Heart right ventricle (tissue), 16 donors: Measurements from ENCODE around the gene GLRX5. TPM values are rescaled to one million over a fixed set of nuclear protein-coding genes. Genes with fewer than 3 reads are reported as not detected.

Source experiments
- ATAC-seq, 8 donors: fragments of 200-7000 bp; cut with Tn5 transposase; one replicate each; pipeline ENCODE4 v1.9.1; 2020; ENCODE audit warnings: mild to moderate bottlenecking in 8 of 8, moderate library complexity in 8 of 8, moderate number of reproducible peaks in 1 of 8
- DNase-seq, 2 donors: peaks; one replicate each; pipeline ENCODE4 v3.0.0-alpha.2; 2020
- H3K27ac ChIP-seq, 10 donors: fragments of 200-600 bp; sonication (generic) in 2 of 10; one replicate each; pipeline versions ENCODE4 v1.5.0 to v1.8.0; 2020 to 2022; ENCODE audit warnings: mild to moderate bottlenecking in 3 of 10
- H3K27me3 ChIP-seq, 7 donors: fragments of 200-600 bp; one replicate each; pipeline ENCODE4 v1.8.0; 2021 to 2022; ENCODE audit warnings: mild to moderate bottlenecking in 2 of 7
- H3K36me3 ChIP-seq, 9 donors: fragments of 200-600 bp; sonication (generic) in 1 of 9; one replicate each; pipeline versions ENCODE4 v1.5.0 to v1.8.0; 2020 to 2022; ENCODE audit warnings: mild to moderate bottlenecking in 2 of 9
- H3K4me1 ChIP-seq, 9 donors: fragments of 200-600 bp; sonication (generic) in 1 of 9; one replicate each; pipeline versions ENCODE4 v1.5.0 to v1.8.0; 2020 to 2022; ENCODE audit warnings: mild to moderate bottlenecking in 4 of 9
- H3K4me3 ChIP-seq, 10 donors: fragments of 200-600 bp; sonication (generic) in 2 of 10; one replicate each; pipeline versions ENCODE4 v1.5.0 to v1.8.0; 2020 to 2022; ENCODE audit warnings: mild to moderate bottlenecking in 7 of 10, moderate library complexity in 2 of 10
- H3K9me3 ChIP-seq, 11 donors: fragments of 200-600 bp in 10 of 11; sonication (generic) in 2 of 11; one replicate each; pipeline versions ENCODE4 v1.5.0 to v1.8.0; 2013 to 2022; ENCODE audit warnings: mild to moderate bottlenecking in 2 of 11, control low read depth in 1 of 11, moderate library complexity in 1 of 11
- WGBS, 2 donors: extraction: QIAGEN DNeasy Blood & Tissue Kit; methylation state at CpG; one replicate each; pipeline ENCODE4 v1.1.7; 2013; ENCODE audit warnings: inconsistent platforms in 1 of 2; 5-methylcytosine and 5-hydroxymethylcytosine counted together
- intact Hi-C, 10 donors: fragments of 100-400 bp; cut with DNase I; formaldehyde crosslinking; loops; one replicate each; pipeline versions ENCODE4 v1.11.1 to v1.14.2; 2022
- polyA plus RNA-seq, 2 donors: library from polyadenylated mRNA; stranded (reverse); fragments of 200-250 nt; gene quantifications; one replicate each; pipeline ENCODE4 v1.2.3, GENCODE V29; 2013
- total RNA-seq, 10 donors: library from RNA; stranded (reverse); fragmentation: NEBNext Ultra II Directional in 3 of 10; extraction: Animal tissue kit (Norgen Biotek cat#: 25700) in 3 of 10; gene quantifications; one replicate each; pipeline versions ENCODE4 v1.2.1 to v1.2.4, GENCODE V29; 2021 to 2023
- TF ChIP-seq, protein P1 (sequence below), 9 donors: fragments of 200-600 bp; sonication (generic) in 2 of 9; IDR thresholded peaks; one replicate each; pipeline versions ENCODE4 v1.5.0 to v1.8.0; 2021 to 2022; ENCODE audit warnings: antibody characterized with exemption in 9 of 9, mild to moderate bottlenecking in 5 of 9, moderate library complexity in 1 of 9
- donor health status: Arrhythmogenic right ventricular cardiomyopathy.
- donor health status: ischemic (EF 13 %, LVEDD 7.1; RV severe dilation, severe dysfunction).
- donor health status: healthy with polysubstance abuse.
- donor health status: DM: no; HTN: yes; CAD: no.
- donor health status: DM: no; HTN: no; CAD: no.
- donor health status: ischemic (EF 25% LVEDD 6.9; RV normal size, moderate dysfunction).
- donor health status: ischemic (EF 25% LVEDD 5.7; RV mildly dilated, moderate dysfunction).
- donor health status: healthy.
- donor health status: DM: yes; HTN: yes; CAD: no.
- donor health status: Ischemic cardiomyopathy.
- donor health status: ischemic (EF 35%, LVEDD 5.7; RV mildly dilated, moderate dysfunction).
- donor health status: nonischemic (EF 11% LVEDD 7.7; RV severe dilation, severe dysfunction).
- donor health status: DM: yes; HTN: yes; CAD: no.
- donor health status: PGD.
- donor health status: ischemic (EF 29% LVEDD 5.4; RV normal size, mild dysfunction).
- donor health status: nonischemic (EF 23%, LVEDD 6.1; RV moderate dilation, normal function).

Gene GLRX5
- total and polyA plus RNA-seq, 12 donors: 49.8 to 121 (median 86.8) TPM

DNA sequence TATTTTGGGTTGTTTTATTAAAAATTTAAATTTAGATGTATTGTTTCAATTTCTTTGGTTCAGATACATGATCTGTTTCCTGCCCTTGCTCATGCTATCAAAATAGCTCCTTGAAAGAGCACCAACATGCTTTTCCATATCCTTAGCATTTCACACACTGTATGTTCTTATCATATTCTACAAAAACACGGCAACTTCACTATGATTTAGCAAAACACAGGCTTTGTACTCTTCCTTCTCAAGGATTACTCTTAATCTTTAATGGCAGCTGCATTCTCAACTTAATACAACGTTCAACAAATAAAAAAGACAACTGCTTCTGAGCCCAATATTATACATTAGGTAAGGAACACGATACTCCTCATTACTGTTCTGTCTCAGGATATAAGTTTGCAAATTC, 2.9 kb upstream of the GLRX5 start:
- no peaks in the 10 kb centered on the region for H3K27me3 ChIP-seq
- DNase-seq (no peak), ATAC-seq (no peak)
- intact Hi-C loops: loop anchor here in 1 of 10 donors (5.0 kb wide), 1 partner anchor 90 kb away; no protein-coding TSS in a partner anchor
- TF ChIP-seq, protein P1, sequence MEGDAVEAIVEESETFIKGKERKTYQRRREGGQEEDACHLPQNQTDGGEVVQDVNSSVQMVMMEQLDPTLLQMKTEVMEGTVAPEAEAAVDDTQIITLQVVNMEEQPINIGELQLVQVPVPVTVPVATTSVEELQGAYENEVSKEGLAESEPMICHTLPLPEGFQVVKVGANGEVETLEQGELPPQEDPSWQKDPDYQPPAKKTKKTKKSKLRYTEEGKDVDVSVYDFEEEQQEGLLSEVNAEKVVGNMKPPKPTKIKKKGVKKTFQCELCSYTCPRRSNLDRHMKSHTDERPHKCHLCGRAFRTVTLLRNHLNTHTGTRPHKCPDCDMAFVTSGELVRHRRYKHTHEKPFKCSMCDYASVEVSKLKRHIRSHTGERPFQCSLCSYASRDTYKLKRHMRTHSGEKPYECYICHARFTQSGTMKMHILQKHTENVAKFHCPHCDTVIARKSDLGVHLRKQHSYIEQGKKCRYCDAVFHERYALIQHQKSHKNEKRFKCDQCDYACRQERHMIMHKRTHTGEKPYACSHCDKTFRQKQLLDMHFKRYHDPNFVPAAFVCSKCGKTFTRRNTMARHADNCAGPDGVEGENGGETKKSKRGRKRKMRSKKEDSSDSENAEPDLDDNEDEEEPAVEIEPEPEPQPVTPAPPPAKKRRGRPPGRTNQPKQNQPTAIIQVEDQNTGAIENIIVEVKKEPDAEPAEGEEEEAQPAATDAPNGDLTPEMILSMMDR (IDR thresholded peaks at IDR 0.05): no peak
- H3K9me3 ChIP-seq: no peaks in the 10 kb centered on the region
- H3K27ac ChIP-seq: peak overlapping the region in 3 of 10 donors; percentile 6 to 36 (median 16)
- no peak overlapping the region for H3K4me3 ChIP-seq
- H3K4me1 ChIP-seq: peaks cover 17 to 65% (median 61%) of the 10 kb centered on the region in 9 donors
- peaks cover 0 to 22% (median 0%) of the 10 kb centered on the region in 9 donors for H3K36me3 ChIP-seq
- WGBS, 2 donors: 45 to 61% methylated on average over 3 of the region's 3 CpGs

DNA sequence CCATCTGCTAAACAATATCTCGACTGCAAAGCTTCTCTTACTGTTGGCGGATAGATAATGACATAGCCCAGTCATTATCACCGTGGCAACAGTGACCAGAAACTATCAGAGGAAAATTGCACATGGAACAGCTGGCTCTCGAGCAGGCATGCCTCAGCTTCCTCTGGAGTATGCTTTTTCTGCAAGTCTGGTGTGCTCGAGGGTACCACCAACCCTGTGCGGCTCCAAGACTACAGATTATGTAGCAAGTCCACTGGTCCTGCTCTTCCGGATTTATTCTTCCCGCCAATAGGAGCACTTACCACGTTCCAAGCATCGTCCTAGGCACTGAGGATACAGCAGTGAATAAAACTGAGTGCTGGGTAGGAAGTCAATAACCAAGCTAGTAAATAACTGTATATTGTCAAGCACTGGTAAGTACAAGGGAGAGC, 1.4 kb upstream of the GLRX5 start:
- DNase-seq (no peak), ATAC-seq (no peak)
- H3K27me3 ChIP-seq: no peaks in the 10 kb centered on the region
- intact Hi-C loops: loop anchor here in 1 of 10 donors (5.0 kb wide), 1 partner anchor 91 kb away; no protein-coding TSS in a partner anchor
- H3K4me1 ChIP-seq: peaks cover 19 to 69% (median 67%) of the 10 kb centered on the region in 9 donors
- peaks cover 0 to 22% (median 0%) of the 10 kb centered on the region in 9 donors for H3K36me3 ChIP-seq
- WGBS, 2 donors: 6 to 7% methylated on average over 10 of the region's 10 CpGs
- H3K9me3 ChIP-seq: no peaks in the 10 kb centered on the region
- peak overlapping the region; percentile 77 to 100 (median 92) for H3K4me3 ChIP-seq
- TF ChIP-seq, protein P1 (IDR thresholded peaks at IDR 0.05): no peak
- peak overlapping the region in 9 of 10 donors; percentile 77 to 91 (median 87) for H3K27ac ChIP-seq

DNA sequence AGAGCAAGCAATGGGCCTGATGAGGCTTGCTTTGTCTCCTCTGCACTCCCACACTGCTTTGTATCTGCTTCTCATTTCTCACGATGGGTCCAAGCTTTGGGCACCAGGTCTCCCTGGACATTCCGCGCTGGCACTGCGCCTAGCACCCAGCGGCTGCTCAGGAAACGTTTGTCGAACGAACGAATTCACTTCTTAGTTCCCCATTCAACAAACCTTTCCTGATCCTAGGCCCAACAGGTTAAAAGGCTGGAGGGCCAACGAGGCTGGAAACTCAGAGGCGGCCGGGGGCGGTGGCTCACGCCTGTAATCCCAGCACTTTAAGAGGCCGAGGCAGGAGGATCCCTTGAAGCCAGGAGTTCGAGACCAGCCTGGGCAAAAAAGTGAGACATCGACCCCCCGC, 1.0 kb upstream of the GLRX5 start:
- intact Hi-C loops: loop anchor here in 1 of 10 donors (5.0 kb wide), 1 partner anchor 92 kb away; no protein-coding TSS in a partner anchor
- Histone ChIP-seq H3K4me1 (peaks cover 19 to 72% (median 69%) of the 10 kb centered on the region in 9 donors), H3K36me3 (peaks cover 0 to 22% (median 0%) of the 10 kb centered on the region in 9 donors)

DNA sequence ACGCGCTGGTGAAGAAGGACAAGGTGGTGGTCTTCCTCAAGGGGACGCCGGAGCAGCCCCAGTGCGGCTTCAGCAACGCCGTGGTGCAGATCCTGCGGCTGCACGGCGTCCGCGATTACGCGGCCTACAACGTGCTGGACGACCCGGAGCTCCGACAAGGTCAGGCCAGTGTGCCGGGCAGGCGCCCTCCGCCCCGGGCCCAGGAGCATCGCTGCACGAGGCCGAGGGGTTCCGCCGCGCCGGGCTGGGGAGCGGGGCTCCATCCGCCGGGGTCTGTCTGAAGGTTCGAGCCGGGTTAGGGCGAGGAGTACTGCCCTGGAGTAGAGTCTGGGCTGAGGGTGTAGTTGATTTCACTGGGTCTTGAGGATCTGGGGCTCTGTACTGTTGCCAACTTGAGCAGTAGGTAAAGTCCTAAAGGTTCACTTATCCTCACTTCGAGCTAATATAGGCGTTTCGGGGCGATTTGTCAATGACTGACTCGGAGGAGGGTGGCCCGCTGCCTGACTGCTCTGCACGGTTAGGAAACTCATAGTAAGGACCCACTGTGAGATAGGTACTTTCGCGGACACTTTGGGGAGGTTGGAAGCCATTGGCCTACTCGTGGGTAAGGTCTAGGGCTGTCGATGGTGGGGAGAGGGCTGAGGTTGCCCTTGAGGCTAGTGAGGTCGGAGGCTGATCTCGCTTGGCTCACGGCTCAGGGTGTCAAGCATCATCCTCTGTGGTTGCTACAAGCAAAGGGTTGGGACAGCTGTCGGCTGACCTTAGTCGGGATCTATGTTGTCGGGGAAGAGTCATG, 574 bp downstream of the GLRX5 start:
- TF ChIP-seq, protein P1 (IDR thresholded peaks at IDR 0.05): no peak
- peaks cover 19 to 83% (median 73%) of the 10 kb centered on the region in 9 donors for H3K4me1 ChIP-seq
- peak overlapping the region; percentile 70 to 98 (median 92) for H3K4me3 ChIP-seq
- WGBS, 2 donors: 1% methylated on average over 47 to 52 of the region's 52 CpGs
- H3K27ac ChIP-seq: peak overlapping the region; percentile 51 to 91 (median 85)
- peak in 1 of 2 donors; percentile 37 for DNase-seq
- no peaks in the 10 kb centered on the region for H3K27me3 ChIP-seq
- ATAC-seq: peak in 1 of 8 donors; percentile 1
- H3K9me3 ChIP-seq: no peaks in the 10 kb centered on the region
- H3K36me3 ChIP-seq: peaks cover 0 to 9% (median 0%) of the 10 kb centered on the region in 9 donors
- intact Hi-C loops: no loop called here

More for the DNA sequence above, 1.0 kb upstream of the GLRX5 start:
- TF ChIP-seq, protein P1 (IDR thresholded peaks at IDR 0.05): no peak
- ATAC-seq: no peak
- WGBS, 2 donors: 0 to 1% methylated on average over 18 of the region's 18 CpGs
- H3K27me3 ChIP-seq: no peaks in the 10 kb centered on the region
- H3K27ac ChIP-seq: peak overlapping the region in 9 of 10 donors; percentile 77 to 91 (median 87)
- no peak for DNase-seq
- peak overlapping the region; percentile 77 to 100 (median 92) for H3K4me3 ChIP-seq
- no peaks in the 10 kb centered on the region for H3K9me3 ChIP-seq
